GM12892 (cell line): ENCODE results near the gene RTN1.

Source experiments
- DNase-seq: peaks from one replicate; pipeline ENCODE4 v3.0.0; 2011; ENCODE audit not compliant: insufficient read length
- FAIRE-seq: peaks from 2 replicates; lab custom pipeline; 2011; peaks lifted over from hg19 to GRCh38; lab: Jason Lieb, UNC
- POLR2A ChIP-seq: IDR thresholded peaks from 2 replicates; pipeline ENCODE4 v1.6.1; 2011; ENCODE audit warnings: low read depth, low read length, control low read depth
- POLR2AphosphoS5 ChIP-seq: IDR thresholded peaks from 2 replicates; pipeline ENCODE4 v1.6.1; 2011; ENCODE audit warnings: low read depth, low read length, control low read depth
- TAF1 ChIP-seq: IDR thresholded peaks from 2 replicates; pipeline ENCODE4 v1.6.1; 2011; ENCODE audit warnings: low read depth, mild to moderate bottlenecking, control low read depth, low read length, borderline replicate concordance

RTN1 gene

GRCh38 chr14:59570122-59570521 is 300.5 kb downstream of the RTN1 start:
- DNase-seq (no peak), FAIRE-seq (no peak)
- TF ChIP-seq POLR2AphosphoS5 (no peak), TAF1 (no peak), POLR2A (no peak)

- FAIRE-seq, result no peak
Observed at GRCh38 chr14:59566725-59567124, 303.9 kb downstream of the RTN1 start.

GRCh38 chr14:59566296-59566695 is 304.3 kb downstream of the RTN1 start:
- DNase-seq (no peak), FAIRE-seq (no peak)
- no peak for TF ChIP-seq POLR2AphosphoS5
- TF ChIP-seq POLR2A, result no peak
- no peak for TF ChIP-seq TAF1

More at GRCh38 chr14:59566725-59567124, 303.9 kb downstream of the RTN1 start:
- TF ChIP-seq POLR2AphosphoS5 (no peak), TAF1 (no peak), POLR2A (no peak)
- DNase-seq, result no peak

- no peak for DNase-seq
- no peak for TF ChIP-seq POLR2AphosphoS5
- no peak for TF ChIP-seq POLR2A
- no peak for TF ChIP-seq TAF1
- FAIRE-seq, result no peak
Observed at GRCh38 chr14:59565087-59565486, 305.5 kb downstream of the RTN1 start.

- no peak for DNase-seq
- no peak for TF ChIP-seq POLR2AphosphoS5
- TF ChIP-seq TAF1, result no peak
- no peak for TF ChIP-seq POLR2A
- no peak for FAIRE-seq
Observed at GRCh38 chr14:59564366-59564765, 306.2 kb downstream of the RTN1 start.

- TF ChIP-seq TAF1, result no peak
- no peak for TF ChIP-seq POLR2AphosphoS5
- no peak for TF ChIP-seq POLR2A
- FAIRE-seq (no peak), DNase-seq (no peak)
Observed at GRCh38 chr14:59547310-59547709, 323.3 kb downstream of the RTN1 start.
